SK-N-SH (cell line): Measurements from ENCODE around the gene ZNF366.

Experiments used
- GABPA ChIP-seq: IDR thresholded peaks from 2 replicates; pipeline ENCODE4 v1.4.0; 2012; ENCODE audit warnings: low read depth, mild to moderate bottlenecking
- GATA2 ChIP-seq: sonication (generic); formaldehyde crosslinking; IDR thresholded peaks from 2 replicates; pipeline ENCODE4 v1.5.0; 2020; ENCODE audit warnings: mild to moderate bottlenecking, missing genetic modification reagents
- MXI1 ChIP-seq: IDR thresholded peaks from 2 replicates; pipeline ENCODE4 v1.6.1; 2012; ENCODE audit warnings: mild to moderate bottlenecking, low read depth, low read length, improper control_type of control experiment
- POLR2AphosphoS5 ChIP-seq: IDR thresholded peaks from 2 replicates; pipeline ENCODE4 v1.6.1; 2012; ENCODE audit warnings: low read depth, low read length
- RFX5 ChIP-seq: IDR thresholded peaks from 2 replicates; pipeline ENCODE4 v1.6.1; 2012; ENCODE audit warnings: mild to moderate bottlenecking, improper control_type of control experiment, low read length
- TF ChIP-seq, protein P1 (sequence below): fragments of 200-600 bp; sonication (generic); IDR thresholded peaks from 2 replicates; pipeline ENCODE4 v1.6.1; 2017; ENCODE audit warnings: antibody characterized with exemption, mild to moderate bottlenecking, moderate library complexity

DNA sequence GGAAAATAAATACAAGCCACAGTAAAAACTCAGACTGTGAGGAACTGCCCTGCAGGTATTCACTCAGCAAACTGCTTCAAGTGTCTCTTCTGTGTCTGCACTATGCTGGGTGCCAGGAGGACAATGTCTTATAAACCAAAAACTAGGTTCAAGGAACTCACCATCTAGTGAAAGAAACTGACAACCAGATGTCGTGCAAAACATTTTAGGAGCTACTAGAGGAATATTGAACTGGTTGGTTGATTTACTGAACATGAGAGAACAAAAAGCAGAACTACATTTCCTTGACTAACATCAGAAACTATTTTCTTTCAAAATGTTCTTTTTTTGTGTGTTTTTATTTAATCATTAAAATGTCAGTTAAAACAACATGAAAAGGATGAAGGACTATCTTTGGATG is 35.2 kb downstream of the ZNF366 start:
- TF ChIP-seq RFX5 (no peak), MXI1 (no peak), GABPA (no peak), POLR2AphosphoS5 (no peak), GATA2 (CRISPR knock-in tag) (no peak)
- TF ChIP-seq, protein P1, sequence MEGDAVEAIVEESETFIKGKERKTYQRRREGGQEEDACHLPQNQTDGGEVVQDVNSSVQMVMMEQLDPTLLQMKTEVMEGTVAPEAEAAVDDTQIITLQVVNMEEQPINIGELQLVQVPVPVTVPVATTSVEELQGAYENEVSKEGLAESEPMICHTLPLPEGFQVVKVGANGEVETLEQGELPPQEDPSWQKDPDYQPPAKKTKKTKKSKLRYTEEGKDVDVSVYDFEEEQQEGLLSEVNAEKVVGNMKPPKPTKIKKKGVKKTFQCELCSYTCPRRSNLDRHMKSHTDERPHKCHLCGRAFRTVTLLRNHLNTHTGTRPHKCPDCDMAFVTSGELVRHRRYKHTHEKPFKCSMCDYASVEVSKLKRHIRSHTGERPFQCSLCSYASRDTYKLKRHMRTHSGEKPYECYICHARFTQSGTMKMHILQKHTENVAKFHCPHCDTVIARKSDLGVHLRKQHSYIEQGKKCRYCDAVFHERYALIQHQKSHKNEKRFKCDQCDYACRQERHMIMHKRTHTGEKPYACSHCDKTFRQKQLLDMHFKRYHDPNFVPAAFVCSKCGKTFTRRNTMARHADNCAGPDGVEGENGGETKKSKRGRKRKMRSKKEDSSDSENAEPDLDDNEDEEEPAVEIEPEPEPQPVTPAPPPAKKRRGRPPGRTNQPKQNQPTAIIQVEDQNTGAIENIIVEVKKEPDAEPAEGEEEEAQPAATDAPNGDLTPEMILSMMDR, result no peak
